ENCODE measurements around the gene SEPTIN10.
"Not testable (repeated sequence)": the region's sequence is repeated elsewhere in the genome, so short reads cannot be mapped to it uniquely, and the experiment has no call there.

SEPTIN10 gene

DNA sequence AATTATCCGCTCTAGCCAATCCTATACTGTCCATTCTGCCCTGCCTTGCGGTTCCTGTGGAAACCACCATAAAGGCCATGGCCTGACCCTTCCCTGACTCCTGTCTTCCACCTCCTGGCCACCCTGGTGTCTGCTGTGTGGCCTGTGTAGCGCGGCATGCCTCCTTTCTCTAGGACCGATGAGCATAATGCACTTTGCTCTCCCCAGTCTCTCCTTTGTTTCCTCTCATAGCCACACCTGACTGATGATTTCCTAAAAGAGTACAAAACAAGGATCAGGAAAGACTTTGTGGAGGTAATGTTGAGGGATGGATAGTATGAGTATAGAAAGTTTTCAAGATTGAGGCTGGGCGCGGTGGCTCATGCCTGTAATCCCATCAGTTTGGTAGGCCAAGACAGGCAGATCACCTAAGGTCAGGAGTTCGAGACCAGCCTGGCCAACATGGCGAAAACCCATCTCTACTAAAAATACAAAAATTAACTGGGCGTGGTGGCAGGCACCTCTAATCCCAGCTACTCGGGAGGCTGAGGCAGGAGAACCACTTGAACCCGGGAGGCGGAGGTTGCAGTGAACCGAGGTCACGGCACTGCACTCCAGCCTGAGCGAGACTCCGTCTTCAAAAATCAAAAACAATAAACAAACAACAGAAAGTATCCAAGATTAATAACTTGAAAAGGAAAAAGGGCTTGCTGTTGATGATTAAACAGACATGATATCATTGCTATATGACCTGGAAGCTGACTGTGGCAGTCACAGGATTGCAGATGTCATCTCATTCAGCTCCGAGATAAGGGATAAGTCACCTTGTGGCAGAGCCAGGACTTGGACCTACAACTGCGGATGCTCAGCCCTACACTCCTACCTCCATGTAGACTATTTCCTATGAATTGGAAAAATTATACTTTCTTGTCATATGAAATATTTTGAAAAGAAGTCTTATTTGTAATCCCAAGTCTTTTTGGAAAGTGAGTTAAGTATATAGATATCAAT is 17.0 kb upstream of the SEPTIN10 start:
- in situ Hi-C loops (cut with HindIII; ENCODE audit: low pct_unique_long_range_greater_than_20kb, low sequenced_read_pairs): no loop called here
- no peak for TF ChIP-seq JUND (IDR thresholded peaks at IDR 0.05; ENCODE audit: low read depth)
- DNase-seq (ENCODE audit: low read depth in 1 of 2, low spot score in 1 of 2): no peak

DNA sequence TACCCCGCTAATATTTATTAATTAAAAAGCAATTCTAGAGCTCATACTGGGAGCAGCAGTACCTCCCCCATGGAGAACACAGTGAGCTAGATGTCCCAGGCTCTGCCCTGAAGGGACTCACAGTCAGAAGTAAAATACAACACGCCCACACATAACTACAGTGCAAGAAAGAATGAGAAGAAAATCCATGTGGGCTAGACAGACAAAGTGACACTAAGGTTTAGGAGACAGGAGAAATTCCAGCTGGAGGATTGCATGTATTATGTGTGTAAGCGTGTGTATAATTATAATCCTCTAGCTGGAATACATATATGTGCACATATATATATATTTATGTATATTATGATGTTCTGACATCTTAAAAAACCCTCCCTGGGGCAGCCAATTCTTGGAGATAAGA is 16.1 kb upstream of the SEPTIN10 start:
- DNase-seq (ENCODE audit: low read depth in 1 of 2, low spot score in 1 of 2): no peak
- no peak for TF ChIP-seq JUND (IDR thresholded peaks at IDR 0.05; ENCODE audit: low read depth)
- in situ Hi-C loops (cut with HindIII; ENCODE audit: low pct_unique_long_range_greater_than_20kb, low sequenced_read_pairs): no loop called here

DNA sequence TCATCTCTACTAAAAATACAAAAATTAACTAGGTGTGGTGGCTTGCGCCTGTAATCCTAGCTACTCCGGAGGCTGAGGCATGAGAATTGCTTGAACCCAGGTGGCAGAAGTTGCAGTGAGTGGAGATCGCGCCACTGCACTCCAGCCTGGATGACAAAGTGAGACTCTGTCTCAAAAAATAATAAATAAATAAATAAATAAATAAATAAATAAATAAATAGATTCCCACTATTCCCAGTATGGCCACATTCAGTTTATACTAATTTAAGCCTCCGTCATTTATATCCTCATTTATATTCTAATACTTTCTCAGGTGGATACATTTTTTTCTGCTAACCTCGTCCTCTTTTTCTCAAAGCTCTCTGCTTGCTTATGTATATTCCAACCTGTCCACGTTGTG is 14.6 kb upstream of the SEPTIN10 start:
- in situ Hi-C loops (cut with HindIII; ENCODE audit: low pct_unique_long_range_greater_than_20kb, low sequenced_read_pairs); DNase-seq (ENCODE audit: low read depth in 1 of 2, low spot score in 1 of 2): not testable (repeated sequence)

DNA sequence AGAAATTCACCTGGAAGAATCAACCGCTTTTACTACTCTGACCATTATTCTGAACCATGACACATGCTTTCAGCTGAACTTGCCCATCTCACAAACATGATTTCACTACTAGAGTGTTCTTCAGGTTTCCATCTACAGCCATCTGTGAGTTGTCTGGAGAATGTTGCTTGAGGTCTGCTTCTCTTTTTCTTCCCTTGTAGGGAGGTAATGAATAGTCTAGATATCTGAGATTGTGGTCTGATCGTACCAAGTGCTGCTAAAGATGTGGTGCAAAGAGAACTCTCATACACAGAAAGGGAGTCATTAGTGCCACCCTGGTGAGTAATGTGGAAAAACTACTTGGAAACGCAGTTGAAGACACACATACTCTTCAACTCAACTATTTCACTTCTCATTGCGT is 10.6 kb upstream of the SEPTIN10 start:
- no peak for TF ChIP-seq JUND (IDR thresholded peaks at IDR 0.05; ENCODE audit: low read depth)
- in situ Hi-C loops (cut with HindIII; ENCODE audit: low pct_unique_long_range_greater_than_20kb, low sequenced_read_pairs): no loop called here
- DNase-seq (ENCODE audit: low read depth in 1 of 2, low spot score in 1 of 2): no peak

DNA sequence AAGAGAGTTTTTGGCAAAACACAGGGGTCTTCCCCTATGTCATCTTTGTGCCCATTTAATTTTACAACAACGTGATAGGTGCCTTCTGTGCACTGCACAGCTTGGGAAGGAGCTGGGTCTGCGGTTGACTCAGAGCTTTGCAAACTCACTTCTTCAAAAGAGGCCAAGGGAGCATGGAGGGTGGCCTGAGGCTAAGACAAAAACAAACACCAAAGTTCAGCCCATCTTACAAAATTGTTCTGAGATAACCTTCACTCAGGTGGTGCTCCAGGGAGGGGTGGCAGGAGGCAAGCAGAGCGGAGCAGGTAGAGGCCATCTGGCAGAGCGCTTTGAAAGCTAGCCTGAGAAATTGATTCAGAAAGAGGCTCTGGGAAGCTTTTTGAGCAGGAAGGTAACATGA is 10.2 kb upstream of the SEPTIN10 start:
- TF ChIP-seq JUND (IDR thresholded peaks at IDR 0.05; ENCODE audit: low read depth): no peak
- no peak for DNase-seq (ENCODE audit: low read depth in 1 of 2, low spot score in 1 of 2)
- in situ Hi-C loops (cut with HindIII; ENCODE audit: low pct_unique_long_range_greater_than_20kb, low sequenced_read_pairs): no loop called here

DNA sequence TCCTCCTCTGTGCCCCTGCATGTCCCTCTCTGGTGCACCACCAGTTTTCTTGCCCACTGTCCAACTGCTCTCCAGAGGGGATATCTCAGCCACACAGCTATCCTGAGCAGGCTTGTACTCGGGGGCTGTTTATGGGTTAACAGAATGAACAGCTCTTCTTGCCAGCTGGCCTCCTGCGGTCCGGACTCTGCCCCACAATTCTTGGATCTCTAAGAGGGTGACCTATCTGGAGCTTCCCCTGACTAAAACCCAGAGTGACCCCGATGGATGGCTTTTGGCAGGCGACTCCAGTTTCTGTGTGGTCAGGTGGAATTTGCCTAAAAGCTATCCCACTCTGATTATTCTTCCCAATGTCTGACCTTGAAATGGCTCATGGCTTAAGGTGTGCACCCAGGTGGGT is 9.5 kb upstream of the SEPTIN10 start:
- in situ Hi-C loops (cut with HindIII; ENCODE audit: low pct_unique_long_range_greater_than_20kb, low sequenced_read_pairs): no loop called here
- DNase-seq (ENCODE audit: low read depth in 1 of 2, low spot score in 1 of 2): no peak
- no peak for TF ChIP-seq JUND (IDR thresholded peaks at IDR 0.05; ENCODE audit: low read depth)

DNA sequence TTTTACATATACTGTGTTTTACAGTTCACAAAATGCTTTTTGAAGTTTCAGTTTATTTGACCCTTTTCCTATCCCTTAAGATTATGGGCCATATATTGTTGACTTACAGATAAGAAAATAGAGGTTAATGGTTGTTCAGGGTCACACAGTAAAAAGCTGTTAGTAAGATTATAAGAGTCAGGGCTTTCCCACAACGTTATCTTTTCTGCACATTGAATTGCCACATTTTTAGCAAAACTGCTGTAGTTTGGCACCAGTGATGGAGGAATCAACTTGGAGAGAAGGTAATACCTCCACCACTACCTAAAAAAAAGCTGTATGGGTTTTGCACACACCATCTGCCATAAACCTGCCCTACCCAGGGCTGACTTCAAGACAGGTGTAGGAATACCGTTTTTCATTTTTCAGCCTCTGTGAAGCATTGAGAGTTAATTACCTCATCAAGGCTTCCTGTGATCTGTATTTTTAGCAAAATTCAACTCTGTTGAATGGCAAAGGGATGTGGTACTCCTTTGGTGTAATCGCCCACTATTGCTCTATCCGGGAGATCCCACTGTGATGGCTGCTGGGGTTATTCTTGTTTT is 5.4 kb upstream of the SEPTIN10 start:
- in situ Hi-C loops (cut with HindIII; ENCODE audit: low pct_unique_long_range_greater_than_20kb, low sequenced_read_pairs): no loop called here
- no peak for DNase-seq (ENCODE audit: low read depth in 1 of 2, low spot score in 1 of 2)
- no peak for TF ChIP-seq JUND (IDR thresholded peaks at IDR 0.05; ENCODE audit: low read depth)

DNA sequence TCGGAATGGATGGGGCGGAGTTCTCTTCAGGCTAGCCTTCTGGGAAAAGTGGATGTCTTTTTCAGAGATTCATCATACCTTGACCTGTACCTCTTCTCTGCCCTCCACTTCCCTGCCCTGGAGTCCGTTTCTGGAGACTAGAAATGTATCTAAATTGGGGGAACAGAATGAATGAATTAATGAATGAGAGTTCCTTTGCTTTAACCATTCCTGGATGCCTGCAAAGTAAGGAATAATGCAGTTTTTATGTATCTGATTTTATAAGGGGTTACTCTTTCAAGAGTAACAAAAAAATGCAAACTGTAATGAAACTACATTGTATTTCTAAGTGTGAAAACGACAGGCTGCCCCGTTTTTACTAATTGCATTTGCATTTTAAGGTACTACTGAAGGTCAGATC is 2.4 kb upstream of the SEPTIN10 start:
- no peak for TF ChIP-seq JUND (IDR thresholded peaks at IDR 0.05; ENCODE audit: low read depth)
- DNase-seq (ENCODE audit: low read depth in 1 of 2, low spot score in 1 of 2): no peak
- in situ Hi-C loops (cut with HindIII; ENCODE audit: low pct_unique_long_range_greater_than_20kb, low sequenced_read_pairs): no loop called here

DNA sequence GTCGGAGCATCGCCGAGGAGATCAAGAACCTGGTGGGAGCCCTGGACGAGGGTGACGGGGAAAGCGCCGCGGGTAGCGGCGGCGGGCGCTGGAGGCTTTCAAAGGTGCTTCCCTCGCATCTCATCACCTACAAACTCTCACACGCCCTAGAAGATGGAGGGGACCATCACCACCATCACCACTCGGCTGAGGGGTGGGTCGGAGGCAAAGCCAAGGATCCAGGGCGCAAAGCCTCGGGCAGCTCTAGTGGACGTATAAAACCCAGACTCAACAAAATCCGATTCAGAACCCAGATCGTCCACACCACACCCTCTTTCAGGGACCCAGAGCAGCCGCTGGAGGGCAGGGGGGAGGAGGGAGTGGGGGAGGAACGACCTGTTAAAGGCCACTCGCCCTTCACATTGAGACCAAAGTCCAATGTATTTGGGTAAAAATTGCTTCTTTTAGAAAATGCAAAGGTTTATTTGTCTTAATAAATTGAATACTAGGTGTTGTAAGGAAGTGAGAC is 1.9 kb upstream of the SEPTIN10 start:
- in situ Hi-C loops (cut with HindIII; ENCODE audit: low pct_unique_long_range_greater_than_20kb, low sequenced_read_pairs): no loop called here
- DNase-seq (ENCODE audit: low read depth in 1 of 2, low spot score in 1 of 2): no peak
- TF ChIP-seq JUND (IDR thresholded peaks at IDR 0.05; ENCODE audit: low read depth): no peak

DNA sequence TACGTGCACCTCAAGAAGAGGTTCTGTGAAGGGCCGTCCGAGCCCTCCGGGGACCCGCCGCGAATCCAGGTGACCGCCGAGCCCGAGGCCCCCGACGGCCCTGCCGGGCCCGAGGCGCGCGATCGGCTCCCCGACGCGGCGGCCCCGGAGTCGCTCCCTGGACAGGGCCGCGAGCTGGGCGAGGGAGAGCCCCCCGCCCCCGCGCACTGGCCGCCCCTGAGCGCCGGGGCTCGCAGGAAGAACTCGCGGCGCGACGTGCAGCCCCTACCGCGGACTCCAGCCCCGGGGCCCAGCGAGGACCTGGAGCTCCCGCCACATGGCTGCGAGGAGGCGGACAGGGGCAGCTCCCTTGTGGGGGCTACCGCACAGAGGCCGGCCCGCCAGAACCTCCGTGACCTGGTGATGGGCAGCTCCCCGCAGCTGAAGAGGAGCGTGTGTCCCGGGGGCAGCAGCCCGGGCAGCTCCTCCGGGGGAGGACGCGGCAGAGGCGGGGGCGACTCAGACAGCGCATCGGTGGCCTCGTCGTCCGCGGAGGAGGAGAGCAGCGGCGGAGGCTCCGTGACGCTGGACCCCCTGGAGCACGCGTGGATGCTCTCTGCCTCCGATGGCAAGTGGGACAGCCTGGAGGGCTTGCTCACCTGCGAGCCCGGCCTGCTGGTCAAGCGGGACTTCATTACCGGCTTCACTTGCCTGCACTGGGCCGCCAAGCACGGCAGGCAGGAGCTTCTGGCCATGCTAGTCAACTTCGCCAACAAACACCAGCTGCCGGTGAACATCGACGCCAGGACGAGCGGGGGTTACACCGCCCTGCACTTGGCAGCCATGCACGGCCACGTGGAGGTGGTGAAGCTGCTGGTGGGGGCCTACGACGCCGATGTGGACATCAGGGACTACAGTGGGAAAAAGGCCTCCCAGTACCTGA is 1.2 kb upstream of the SEPTIN10 start:
- in situ Hi-C loops (cut with HindIII; ENCODE audit: low pct_unique_long_range_greater_than_20kb, low sequenced_read_pairs): no loop called here
- peak in 1 of 2 experiments; percentile 30 for DNase-seq (ENCODE audit: low read depth in 1 of 2, low spot score in 1 of 2)
- TF ChIP-seq JUND (IDR thresholded peaks at IDR 0.05; ENCODE audit: low read depth): no peak

DNA sequence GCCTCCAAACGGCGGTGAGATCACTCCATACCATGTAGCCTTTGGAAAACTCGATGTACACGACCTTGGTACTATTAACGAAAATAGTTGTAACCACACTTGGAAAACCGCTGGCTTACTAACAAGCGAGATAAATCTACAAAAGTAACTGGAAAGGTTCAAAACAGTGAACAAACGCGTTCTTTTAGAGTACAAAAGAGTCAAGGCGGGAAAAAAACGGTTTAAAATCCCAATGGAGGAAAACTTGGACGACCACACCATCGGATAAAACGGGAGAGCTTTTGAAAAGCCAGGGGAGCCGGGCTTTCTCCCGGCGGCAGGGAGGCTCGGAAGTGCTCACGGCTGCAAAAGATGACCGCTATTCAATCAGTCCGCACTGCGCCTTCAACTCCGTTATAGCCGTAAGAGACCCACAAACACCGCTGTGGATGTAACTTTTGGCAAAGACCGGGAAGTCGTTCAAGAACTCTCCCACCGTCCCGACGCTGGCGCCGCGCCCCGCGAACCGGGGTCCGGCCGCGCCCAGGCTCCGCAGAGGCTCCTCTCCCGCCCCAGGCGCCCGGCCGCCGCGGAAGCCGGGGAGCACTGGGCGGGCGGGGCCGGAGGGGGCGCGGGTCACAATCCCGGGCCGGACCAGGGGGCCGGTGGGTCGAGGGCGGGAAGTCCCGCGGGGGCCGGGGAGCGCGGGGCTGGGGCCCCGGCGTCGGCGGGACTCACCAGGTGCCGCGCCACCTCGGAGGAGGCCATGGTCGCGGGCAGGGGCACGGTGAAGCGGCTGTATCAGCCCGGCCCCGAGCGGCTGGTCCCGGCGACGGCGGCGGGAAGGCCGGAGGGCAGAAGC is 465 bp downstream of the SEPTIN10 start:
- TF ChIP-seq JUND (IDR thresholded peaks at IDR 0.05; ENCODE audit: low read depth): no peak
- in situ Hi-C loops (cut with HindIII; ENCODE audit: low pct_unique_long_range_greater_than_20kb, low sequenced_read_pairs): no loop called here
- DNase-seq (ENCODE audit: low read depth in 1 of 2, low spot score in 1 of 2): peak in 1 of 2 experiments; percentile 45

All from T47D (cell line).